ENCODE data around the gene HMGCR. TPM values are rescaled to one million over a fixed set of nuclear protein-coding genes. Genes with fewer than 3 reads are reported as not detected.

The HMGCR gene
- total and polyA plus RNA-seq, 7 donors, result 9.7 to 61.9 (median 10.8) TPM

DNA sequence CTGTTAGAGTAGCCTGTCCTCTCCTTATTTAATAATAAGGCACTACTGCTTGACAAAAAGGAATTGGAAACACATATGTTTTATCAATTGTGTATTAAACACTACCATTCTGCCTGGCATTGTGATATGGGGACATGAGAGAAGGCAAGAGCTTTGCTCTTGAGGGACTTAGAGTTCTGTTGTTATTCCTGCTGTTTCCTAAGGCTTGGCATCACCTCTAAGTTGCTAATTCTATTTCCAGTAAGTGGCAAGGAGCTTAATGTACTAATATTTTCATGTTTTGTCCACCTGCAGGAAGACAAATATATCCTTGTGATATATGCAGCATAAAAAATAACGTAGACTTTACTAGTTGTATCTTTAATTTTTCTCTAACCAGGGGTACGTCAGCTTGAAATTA is 12.6 kb downstream of the HMGCR start:
- no peak for DNase-seq
- Histone ChIP-seq H3K9me3 (no peaks in the 10 kb centered on the region), H3K36me3 (peaks cover 0 to 94% (median 44%) of the 10 kb centered on the region in 4 donors), H3K27me3 (no peaks in the 10 kb centered on the region), H3K4me1 (no peaks in the 10 kb centered on the region), H3K27ac (no peak overlapping the region), H3K4me3 (no peak overlapping the region)
- no peak for TF ChIP-seq EP300 (IDR thresholded peaks at IDR 0.05)
- no peak for TF ChIP-seq POLR2A (IDR thresholded peaks at IDR 0.05)
- no peak for TF ChIP-seq POLR2AphosphoS5 (IDR thresholded peaks at IDR 0.05)
- no peak for TF ChIP-seq CTCF (IDR thresholded peaks at IDR 0.05)
- intact Hi-C loops (cut with DNase I), result no loop called here
- WGBS, 2 donors, result 94 to 96% methylated on average over 2 of the region's 2 CpGs

DNA sequence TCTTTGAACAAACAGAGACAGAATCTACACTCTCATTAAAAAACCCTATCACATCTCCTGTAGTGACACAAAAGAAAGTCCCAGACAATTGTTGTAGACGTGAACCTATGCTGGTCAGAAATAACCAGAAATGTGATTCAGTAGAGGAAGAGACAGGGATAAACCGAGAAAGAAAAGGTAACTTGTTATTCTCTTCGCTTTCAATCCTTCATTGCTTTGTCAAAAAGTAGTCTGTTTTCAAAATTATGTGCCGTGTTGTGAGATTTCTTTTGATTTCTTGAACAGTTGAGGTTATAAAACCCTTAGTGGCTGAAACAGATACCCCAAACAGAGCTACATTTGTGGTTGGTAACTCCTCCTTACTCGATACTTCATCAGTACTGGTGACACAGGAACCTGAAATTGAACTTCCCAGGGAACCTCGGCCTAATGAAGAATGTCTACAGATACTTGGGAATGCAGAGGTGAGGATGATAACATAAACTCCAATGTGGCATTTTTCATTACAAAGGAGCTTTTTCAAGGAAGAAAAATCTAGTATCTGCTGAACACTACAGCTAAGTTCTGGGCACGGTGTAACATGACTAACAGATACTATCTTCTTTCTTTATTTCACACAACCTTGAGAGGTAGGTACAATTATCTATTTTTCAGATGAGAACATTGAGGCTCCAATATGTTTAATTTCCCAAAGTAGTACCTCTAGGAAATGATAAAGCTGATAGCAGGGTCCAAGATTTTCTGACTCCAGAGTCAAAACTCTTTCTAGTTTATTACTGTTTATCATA is 14.3 kb downstream of the HMGCR start:
- intact Hi-C loops (cut with DNase I), result no loop called here
- H3K9me3 ChIP-seq, result no peaks in the 10 kb centered on the region
- peaks cover 2 to 97% (median 49%) of the 10 kb centered on the region in 4 donors for H3K36me3 ChIP-seq
- no peak overlapping the region for H3K4me3 ChIP-seq
- no peaks in the 10 kb centered on the region for H3K4me1 ChIP-seq
- H3K27ac ChIP-seq, result no peak overlapping the region
- WGBS, 2 donors, result 90 to 94% methylated on average over 7 of the region's 7 CpGs
- no peak for TF ChIP-seq EP300 (IDR thresholded peaks at IDR 0.05)
- TF ChIP-seq POLR2A (IDR thresholded peaks at IDR 0.05), result no peak
- no peak for TF ChIP-seq POLR2AphosphoS5 (IDR thresholded peaks at IDR 0.05)
- TF ChIP-seq CTCF (IDR thresholded peaks at IDR 0.05), result no peak
- no peaks in the 10 kb centered on the region for H3K27me3 ChIP-seq
- DNase-seq, result no peak

GRCh38 chr5:75355236-75355635 is 18.2 kb downstream of the HMGCR start:
- WGBS, 2 donors, result 97% methylated on average over 6 of the region's 6 CpGs
- TF ChIP-seq POLR2AphosphoS5 (IDR thresholded peaks at IDR 0.05) (no peak), CTCF (IDR thresholded peaks at IDR 0.05) (no peak), POLR2A (IDR thresholded peaks at IDR 0.05) (no peak), EP300 (IDR thresholded peaks at IDR 0.05) (no peak)
- Histone ChIP-seq H3K4me3 (no peak overlapping the region), H3K4me1 (no peaks in the 10 kb centered on the region), H3K27ac (no peak overlapping the region), H3K36me3 (peaks cover 19 to 98% (median 60%) of the 10 kb centered on the region in 4 donors), H3K9me3 (no peaks in the 10 kb centered on the region), H3K27me3 (no peaks in the 10 kb centered on the region)
- intact Hi-C loops (cut with DNase I), result no loop called here
- DNase-seq, result no peak

- WGBS, 2 donors, result 97 to 98% methylated on average over 7 of the region's 7 CpGs
These were observed 19.7 kb downstream of the HMGCR start for GRCh38 chr5:75356719-75357118.

More at GRCh38 chr5:75356719-75357118, 19.7 kb downstream of the HMGCR start:
- no peak for TF ChIP-seq EP300 (IDR thresholded peaks at IDR 0.05)
- TF ChIP-seq POLR2AphosphoS5 (IDR thresholded peaks at IDR 0.05), result no peak
- TF ChIP-seq POLR2A (IDR thresholded peaks at IDR 0.05), result no peak
- no peak for TF ChIP-seq CTCF (IDR thresholded peaks at IDR 0.05)
- Histone ChIP-seq H3K27ac (no peak overlapping the region), H3K9me3 (no peaks in the 10 kb centered on the region), H3K36me3 (peaks cover 24 to 91% (median 51%) of the 10 kb centered on the region in 4 donors), H3K4me3 (no peak overlapping the region), H3K27me3 (no peaks in the 10 kb centered on the region), H3K4me1 (no peaks in the 10 kb centered on the region)
- intact Hi-C loops (cut with DNase I), result no loop called here
- DNase-seq, result no peak
